Stomach (tissue), 4 donors: ENCODE measurements around the gene TRAPPC2L.

Experiments used
- EP300 ChIP-seq: sonication (generic); formaldehyde crosslinking; IDR thresholded peaks from one replicate; pipeline ENCODE4 v1.6.1; 2017; ENCODE audit warnings: antibody characterized with exemption
- POLR2A ChIP-seq, 4 donors: fragments of 450-650 bp; IDR thresholded peaks; one replicate each; pipeline ENCODE4 v1.6.1; 2016; ENCODE audit warnings: antibody characterized with exemption in 4 of 4, control low read depth in 2 of 4, mild to moderate bottlenecking in 1 of 4, moderate library complexity in 1 of 4
- POLR2AphosphoS5 ChIP-seq, 3 donors: sonication (generic); formaldehyde crosslinking; IDR thresholded peaks; one replicate each; pipeline ENCODE4 v1.6.1; 2016; ENCODE audit warnings: antibody characterized with exemption in 3 of 3
- TF ChIP-seq, protein P1 (sequence below), 7 experiments: fragments of 450-650 bp in 4 of 7; fragments of 200-600 bp in 3 of 7; sonication (generic) in 3 of 7; IDR thresholded peaks; one replicate each; pipeline ENCODE4 v1.5.1; 2016 to 2019; ENCODE audit warnings: antibody characterized with exemption in 7 of 7, control low read depth in 2 of 7, mild to moderate bottlenecking in 1 of 7

DNA sequence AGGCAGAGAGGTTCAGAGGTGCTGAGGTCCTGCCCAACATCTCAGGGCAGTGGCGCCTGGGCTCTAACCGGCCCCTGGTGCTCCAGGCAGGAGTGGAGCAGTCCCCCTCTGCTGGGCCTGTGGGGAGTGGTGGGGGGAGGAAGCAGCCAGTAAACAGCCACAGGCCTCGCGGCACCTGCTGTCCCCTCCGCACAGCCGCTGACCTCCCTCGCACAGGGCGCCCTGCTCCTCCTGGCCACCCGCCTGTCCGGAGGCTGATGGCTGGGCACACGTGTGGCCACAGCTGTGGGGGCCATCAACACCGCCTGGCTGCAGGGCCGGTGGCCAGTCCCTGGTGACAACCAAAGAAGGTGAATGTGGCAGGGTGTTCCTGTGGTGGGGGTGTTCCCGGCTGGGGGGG lies 46.3 kb downstream of the TRAPPC2L start:
- TF ChIP-seq, protein P1, sequence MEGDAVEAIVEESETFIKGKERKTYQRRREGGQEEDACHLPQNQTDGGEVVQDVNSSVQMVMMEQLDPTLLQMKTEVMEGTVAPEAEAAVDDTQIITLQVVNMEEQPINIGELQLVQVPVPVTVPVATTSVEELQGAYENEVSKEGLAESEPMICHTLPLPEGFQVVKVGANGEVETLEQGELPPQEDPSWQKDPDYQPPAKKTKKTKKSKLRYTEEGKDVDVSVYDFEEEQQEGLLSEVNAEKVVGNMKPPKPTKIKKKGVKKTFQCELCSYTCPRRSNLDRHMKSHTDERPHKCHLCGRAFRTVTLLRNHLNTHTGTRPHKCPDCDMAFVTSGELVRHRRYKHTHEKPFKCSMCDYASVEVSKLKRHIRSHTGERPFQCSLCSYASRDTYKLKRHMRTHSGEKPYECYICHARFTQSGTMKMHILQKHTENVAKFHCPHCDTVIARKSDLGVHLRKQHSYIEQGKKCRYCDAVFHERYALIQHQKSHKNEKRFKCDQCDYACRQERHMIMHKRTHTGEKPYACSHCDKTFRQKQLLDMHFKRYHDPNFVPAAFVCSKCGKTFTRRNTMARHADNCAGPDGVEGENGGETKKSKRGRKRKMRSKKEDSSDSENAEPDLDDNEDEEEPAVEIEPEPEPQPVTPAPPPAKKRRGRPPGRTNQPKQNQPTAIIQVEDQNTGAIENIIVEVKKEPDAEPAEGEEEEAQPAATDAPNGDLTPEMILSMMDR (IDR thresholded peaks at IDR 0.05): no peak
- TF ChIP-seq POLR2A (IDR thresholded peaks at IDR 0.05) (no peak), EP300 (no peak), POLR2AphosphoS5 (IDR thresholded peaks at IDR 0.05) (no peak)
